Stomach (tissue), 9 donors: Measurements from ENCODE around the gene PTGIR. TPM values are rescaled to one million over a fixed set of nuclear protein-coding genes. Genes with fewer than 3 reads are reported as not detected.

Experiments
- DNase-seq, 2 donors: peaks; one replicate each; pipeline versions ENCODE4 v3.0.0 to v3.0.0-alpha.2; 2013 to 2019
- H3K27ac ChIP-seq, 5 donors: fragments of 200-600 bp in 4 of 5; sonication (generic) in 4 of 5; one replicate each; pipeline ENCODE4 v1.5.1; 2013 to 2019; ENCODE audit warnings: mild to moderate bottlenecking in 1 of 5, moderate library complexity in 1 of 5
- H3K27me3 ChIP-seq, 3 donors: fragments of 200-600 bp; sonication (generic); one replicate each; pipeline ENCODE4 v1.5.1; 2017 to 2019; ENCODE audit warnings: mixed run types in 1 of 3
- H3K36me3 ChIP-seq, 4 donors: fragments of 200-600 bp; sonication (generic); 1 replicate in 3 of 4; 2 replicates in 1 of 4; pipeline ENCODE4 v1.5.1; 2016 to 2019
- H3K4me1 ChIP-seq, 4 donors: fragments of 200-600 bp; sonication (generic); one replicate each; pipeline ENCODE4 v1.5.1; 2016 to 2019
- H3K4me3 ChIP-seq, 4 donors: fragments of 200-600 bp; sonication (generic) in 3 of 4; one replicate each; pipeline ENCODE4 v1.5.1; 2016 to 2019; ENCODE audit warnings: mild to moderate bottlenecking in 1 of 4
- H3K9me3 ChIP-seq, 4 donors: fragments of 200-600 bp; sonication (generic); one replicate each; pipeline ENCODE4 v1.5.1; 2016 to 2019
- EP300 ChIP-seq: sonication (generic); formaldehyde crosslinking; IDR thresholded peaks from one replicate; pipeline ENCODE4 v1.6.1; 2017; ENCODE audit warnings: antibody characterized with exemption
- POLR2A ChIP-seq, 4 donors: fragments of 450-650 bp; IDR thresholded peaks; one replicate each; pipeline ENCODE4 v1.6.1; 2016; ENCODE audit warnings: antibody characterized with exemption in 4 of 4, control low read depth in 2 of 4, mild to moderate bottlenecking in 1 of 4, moderate library complexity in 1 of 4
- POLR2AphosphoS5 ChIP-seq, 3 donors: sonication (generic); formaldehyde crosslinking; IDR thresholded peaks; one replicate each; pipeline ENCODE4 v1.6.1; 2016; ENCODE audit warnings: antibody characterized with exemption in 3 of 3
- WGBS, 5 donors: extraction: QIAGEN DNeasy Blood & Tissue Kit in 3 of 5; methylation state at CpG; one replicate each; pipeline versions ENCODE4 v1.1.5 to v1.1.7; 2013 to 2018; 5-methylcytosine and 5-hydroxymethylcytosine counted together
- intact Hi-C: fragments of 100-400 bp; cut with DNase I; formaldehyde crosslinking; loops from one replicate; pipeline ENCODE4 v1.15.1; 2023; ENCODE audit warnings: low total_unique reads
- polyA plus RNA-seq, 3 donors: library from polyadenylated mRNA; stranded (reverse); fragments of 200-250 nt; gene quantifications; one replicate each; pipeline ENCODE4 v1.2.3, GENCODE V29; 2013
- total RNA-seq, 5 donors: library from RNA; depleted of rRNA; stranded (reverse); fragments of >200 nt; gene quantifications; one replicate each; pipeline versions ENCODE4 v1.1.0 to v1.2.3, GENCODE V29; 2014 to 2016
- TF ChIP-seq, protein P1 (sequence below), 7 experiments: fragments of 450-650 bp in 4 of 7; fragments of 200-600 bp in 3 of 7; sonication (generic) in 3 of 7; IDR thresholded peaks; one replicate each; pipeline ENCODE4 v1.5.1; 2016 to 2019; ENCODE audit warnings: antibody characterized with exemption in 7 of 7, control low read depth in 2 of 7, mild to moderate bottlenecking in 1 of 7
- donor health status: healthy with polysubstance abuse.
- donor health status: Bipolar disorder and iron deficiency.
- donor health status: healthy.

PTGIR gene
- total and polyA plus RNA-seq, 8 donors: 1.6 to 6.7 (median 1.8) TPM; not detected in 2

DNA sequence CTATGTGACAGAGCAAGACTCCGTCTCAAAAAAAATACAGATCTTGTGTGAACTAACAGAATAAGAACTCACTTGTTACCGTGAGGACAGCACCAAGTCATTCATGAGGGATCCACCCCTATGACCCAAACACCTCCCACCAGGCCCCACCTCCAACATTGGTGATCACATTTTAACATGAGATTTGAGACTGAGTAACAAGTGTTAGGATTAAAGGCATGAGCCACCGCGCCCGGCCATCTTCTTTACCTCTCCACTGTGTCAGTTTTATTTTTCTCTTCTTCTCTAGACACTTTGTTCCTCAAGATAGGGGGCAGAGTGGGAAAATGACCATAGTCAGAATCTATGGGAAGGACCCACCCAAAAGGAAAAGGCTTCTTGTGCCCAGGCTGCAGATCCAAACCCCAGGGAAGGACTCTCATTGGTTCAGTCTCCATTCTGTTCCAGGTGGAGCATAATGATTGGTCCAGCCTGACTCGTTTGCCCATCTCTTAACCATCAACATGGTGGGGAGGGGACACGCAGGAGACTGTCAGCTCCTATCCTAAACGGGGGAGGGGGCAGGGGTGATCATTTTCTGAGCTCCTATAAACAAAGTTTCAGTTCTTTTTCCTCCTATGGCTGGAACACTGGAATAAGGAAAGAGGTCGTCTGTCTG is 25.0 kb downstream of the PTGIR start:
- intact Hi-C loops: no loop called here
- Histone ChIP-seq H3K9me3 (no peaks in the 10 kb centered on the region), H3K27me3 (no peaks in the 10 kb centered on the region), H3K27ac (peak overlapping the region; percentile 94 to 99 (median 96)), H3K4me3 (peak overlapping the region; percentile 80 to 100 (median 96)), H3K4me1 (peaks cover 26 to 39% (median 35%) of the 10 kb centered on the region in 4 donors), H3K36me3 (no peaks in the 10 kb centered on the region)
- no peak for DNase-seq
- WGBS, 5 donors: 61 to 68% (median 66%) methylated on average over 9 of the region's 9 CpGs
- TF ChIP-seq, protein P1, sequence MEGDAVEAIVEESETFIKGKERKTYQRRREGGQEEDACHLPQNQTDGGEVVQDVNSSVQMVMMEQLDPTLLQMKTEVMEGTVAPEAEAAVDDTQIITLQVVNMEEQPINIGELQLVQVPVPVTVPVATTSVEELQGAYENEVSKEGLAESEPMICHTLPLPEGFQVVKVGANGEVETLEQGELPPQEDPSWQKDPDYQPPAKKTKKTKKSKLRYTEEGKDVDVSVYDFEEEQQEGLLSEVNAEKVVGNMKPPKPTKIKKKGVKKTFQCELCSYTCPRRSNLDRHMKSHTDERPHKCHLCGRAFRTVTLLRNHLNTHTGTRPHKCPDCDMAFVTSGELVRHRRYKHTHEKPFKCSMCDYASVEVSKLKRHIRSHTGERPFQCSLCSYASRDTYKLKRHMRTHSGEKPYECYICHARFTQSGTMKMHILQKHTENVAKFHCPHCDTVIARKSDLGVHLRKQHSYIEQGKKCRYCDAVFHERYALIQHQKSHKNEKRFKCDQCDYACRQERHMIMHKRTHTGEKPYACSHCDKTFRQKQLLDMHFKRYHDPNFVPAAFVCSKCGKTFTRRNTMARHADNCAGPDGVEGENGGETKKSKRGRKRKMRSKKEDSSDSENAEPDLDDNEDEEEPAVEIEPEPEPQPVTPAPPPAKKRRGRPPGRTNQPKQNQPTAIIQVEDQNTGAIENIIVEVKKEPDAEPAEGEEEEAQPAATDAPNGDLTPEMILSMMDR (IDR thresholded peaks at IDR 0.05): no peak
- TF ChIP-seq POLR2A (IDR thresholded peaks at IDR 0.05) (no peak), EP300 (no peak), POLR2AphosphoS5 (IDR thresholded peaks at IDR 0.05) (no peak)

DNA sequence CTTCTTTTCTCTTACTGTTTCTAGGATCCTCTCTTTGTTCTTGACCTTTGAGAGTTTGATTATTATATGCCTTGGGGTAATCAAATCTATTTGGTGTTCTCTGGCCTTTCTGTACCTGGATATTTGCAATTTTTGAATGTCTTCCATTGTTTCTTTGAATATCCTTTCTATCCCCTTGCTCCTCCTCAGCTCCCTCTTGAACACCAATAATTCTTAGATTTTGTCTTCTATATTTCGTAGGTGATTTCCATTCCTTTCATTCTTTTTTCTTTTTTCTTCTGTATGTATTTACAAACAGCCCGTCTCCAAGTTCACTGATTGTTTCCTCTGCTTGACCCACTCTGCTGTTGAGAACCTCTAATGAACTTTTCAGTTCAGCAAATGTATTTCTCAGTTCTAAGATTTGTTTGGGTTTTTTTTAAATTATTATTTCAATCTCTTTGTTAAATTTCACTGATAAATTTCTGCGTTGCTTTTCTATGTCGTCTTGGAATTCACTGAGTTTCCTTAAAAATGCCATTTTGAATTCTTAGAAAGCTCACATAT is 26.4 kb downstream of the PTGIR start:
- Histone ChIP-seq H3K4me1 (peaks cover 13 to 25% (median 21%) of the 10 kb centered on the region in 4 donors), H3K9me3 (no peaks in the 10 kb centered on the region), H3K27ac (no peak overlapping the region), H3K27me3 (no peaks in the 10 kb centered on the region), H3K4me3 (no peak overlapping the region), H3K36me3 (no peaks in the 10 kb centered on the region)
- intact Hi-C loops: no loop called here
- DNase-seq: no peak
- 92 to 96% (median 95%) methylated on average over 4 of the region's 4 CpGs for WGBS, 5 donors
- TF ChIP-seq, protein P1 (IDR thresholded peaks at IDR 0.05): no peak
- no peak for TF ChIP-seq EP300
- no peak for TF ChIP-seq POLR2A (IDR thresholded peaks at IDR 0.05)
- no peak for TF ChIP-seq POLR2AphosphoS5 (IDR thresholded peaks at IDR 0.05)

GRCh38 chr19:46596008-46596407 is 28.9 kb downstream of the PTGIR start:
- H3K36me3 ChIP-seq: no peaks in the 10 kb centered on the region
- H3K9me3 ChIP-seq: no peaks in the 10 kb centered on the region
- WGBS, 5 donors: 44 to 69% (median 57%) methylated on average over 6 of the region's 6 CpGs
- TF ChIP-seq EP300 (no peak), POLR2AphosphoS5 (IDR thresholded peaks at IDR 0.05) (no peak), POLR2A (IDR thresholded peaks at IDR 0.05) (no peak)
- TF ChIP-seq, protein P1 (IDR thresholded peaks at IDR 0.05): no peak
- DNase-seq: no peak
- intact Hi-C loops: no loop called here
- H3K4me3 ChIP-seq: no peak overlapping the region
- H3K27ac ChIP-seq: no peak overlapping the region
- H3K4me1 ChIP-seq: peaks cover 0 to 7% (median 3%) of the 10 kb centered on the region in 4 donors
- no peaks in the 10 kb centered on the region for H3K27me3 ChIP-seq

GRCh38 chr19:46591870-46592269 is 33.0 kb downstream of the PTGIR start:
- H3K27me3 ChIP-seq: no peaks in the 10 kb centered on the region
- no peaks in the 10 kb centered on the region for H3K36me3 ChIP-seq
- H3K9me3 ChIP-seq: no peaks in the 10 kb centered on the region
- H3K4me3 ChIP-seq: no peak overlapping the region
- no peak overlapping the region for H3K27ac ChIP-seq
- 74 to 90% (median 85%) methylated on average over 3 of the region's 3 CpGs for WGBS, 5 donors
- H3K4me1 ChIP-seq: no peaks in the 10 kb centered on the region
- no peak for DNase-seq
- intact Hi-C loops: no loop called here
- TF ChIP-seq, protein P1 (IDR thresholded peaks at IDR 0.05): no peak
- no peak for TF ChIP-seq POLR2AphosphoS5 (IDR thresholded peaks at IDR 0.05)
- TF ChIP-seq POLR2A (IDR thresholded peaks at IDR 0.05): no peak
- no peak for TF ChIP-seq EP300
